GM21526 (cell line): ENCODE measurements around the gene CDK14.
"Not testable (repeated sequence)": the region's sequence is repeated elsewhere in the genome, so short reads cannot be mapped to it uniquely, and the experiment has no call there.

Experiments used
- ATAC-seq: cut with Tn5 transposase; IDR thresholded peaks from one replicate; pipeline ENCODE4 v1.9.1; 2021; ENCODE audit warnings: moderate library complexity; ENCODE audit not compliant: unreplicated experiment, low FRiP score

CDK14 gene

DNA sequence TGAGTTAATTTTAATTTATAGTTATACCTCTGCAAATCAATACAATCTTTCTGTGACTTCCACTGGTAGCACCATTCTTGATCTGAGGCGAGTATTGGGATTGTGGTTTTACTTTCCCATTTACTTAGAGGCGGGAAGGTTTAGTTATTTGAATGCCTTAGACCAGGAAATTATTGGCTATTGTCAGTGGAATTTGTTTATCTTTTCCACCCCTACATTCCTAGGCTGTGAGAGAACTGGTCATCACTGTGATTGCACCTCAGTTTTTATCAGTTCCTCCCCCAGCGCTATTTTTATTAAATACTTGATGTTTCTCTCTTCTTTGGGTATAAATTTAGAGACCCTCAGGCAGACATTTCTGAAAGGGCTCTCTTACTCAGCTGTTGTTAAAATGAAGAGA is 29.9 kb downstream of the CDK14 start:
- ATAC-seq: no peak

DNA sequence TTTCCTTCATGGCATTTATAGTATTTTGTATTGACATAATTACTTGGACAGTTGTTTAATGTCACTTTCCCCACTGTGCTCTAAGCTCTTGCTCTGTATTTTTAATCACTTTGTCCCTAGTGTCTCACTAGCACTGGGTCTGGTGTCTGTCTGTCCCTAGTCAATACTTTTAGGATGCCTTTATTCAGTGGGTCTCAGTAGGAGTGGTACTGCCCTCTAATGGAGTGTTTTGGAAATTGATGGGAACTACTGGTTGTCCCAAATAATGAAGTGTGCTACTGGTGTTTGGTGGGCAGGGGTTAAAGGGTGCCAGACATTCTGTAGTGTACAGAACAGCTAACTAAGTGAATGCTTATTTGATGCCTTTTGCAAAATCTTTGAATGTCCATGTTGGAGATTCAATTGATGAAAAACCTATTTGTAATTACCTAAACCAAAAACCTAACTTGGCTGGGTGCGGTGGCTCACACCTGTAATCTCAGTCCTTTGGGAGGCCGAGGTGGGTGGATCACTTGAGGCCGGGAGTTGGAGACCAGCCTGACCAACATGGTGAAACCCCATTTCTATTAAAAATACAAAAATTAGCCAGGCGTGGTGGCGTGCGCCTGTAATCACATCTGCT is 33.3 kb downstream of the CDK14 start:
- ATAC-seq: peak; percentile 90

DNA sequence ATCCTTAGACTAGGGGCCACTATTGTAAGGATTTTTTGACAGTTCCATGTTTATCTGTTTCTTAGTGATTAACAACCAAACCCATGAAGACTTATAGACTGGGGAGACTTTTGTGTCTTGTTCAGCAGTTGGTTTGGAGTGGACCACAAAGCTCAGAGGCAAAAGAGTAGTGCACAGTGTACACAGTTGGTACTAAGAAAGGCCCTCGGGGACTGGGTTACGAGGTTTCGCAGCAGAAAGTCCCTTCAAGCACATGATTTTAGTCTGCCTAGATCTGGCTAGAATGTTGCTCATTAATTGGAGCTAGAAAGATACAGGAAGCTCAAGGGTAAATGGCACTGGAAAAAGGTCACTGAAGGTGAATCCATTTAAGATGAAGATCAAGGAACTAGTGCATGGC is 35.4 kb downstream of the CDK14 start:
- ATAC-seq: no peak

DNA sequence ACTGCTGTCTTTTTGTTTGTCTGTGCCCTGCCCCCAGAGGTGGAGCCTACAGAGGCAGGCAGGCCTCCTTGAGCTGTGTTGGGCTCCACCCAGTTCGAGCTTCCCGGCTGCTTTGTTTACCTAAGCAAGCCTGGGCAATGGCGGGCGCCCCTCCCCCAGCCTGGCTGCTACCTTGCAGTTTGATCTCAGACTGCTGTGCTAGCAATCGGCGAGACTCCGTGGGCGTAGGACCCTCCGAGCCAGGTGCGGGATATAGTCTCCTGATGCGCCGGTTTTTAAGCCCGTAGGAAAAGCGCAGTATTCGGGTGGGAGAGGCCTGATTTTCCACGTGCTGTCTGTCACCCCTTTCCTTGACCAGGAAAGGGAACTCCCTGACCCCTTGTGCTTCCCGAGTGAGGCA is 43.6 kb downstream of the CDK14 start:
- ATAC-seq: not testable (repeated sequence)

DNA sequence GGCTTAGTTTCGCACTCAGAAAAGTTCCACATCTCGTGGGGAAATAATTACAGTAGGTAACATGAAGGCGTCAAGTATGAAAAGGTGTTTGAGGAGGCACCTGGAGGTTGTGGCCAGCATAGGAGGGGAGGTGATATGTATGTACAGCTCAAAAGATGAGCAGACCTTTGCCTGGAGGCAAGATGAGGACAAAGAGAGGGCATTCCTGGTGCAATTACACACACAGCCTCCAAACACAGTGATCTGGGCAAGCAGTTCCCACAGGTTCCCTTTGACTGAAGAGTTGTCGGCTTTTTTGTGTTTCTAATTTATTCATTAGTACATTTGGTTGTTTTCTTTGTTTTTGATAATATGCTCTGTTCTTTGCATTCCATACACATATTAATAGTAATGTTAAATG is 46.9 kb downstream of the CDK14 start:
- ATAC-seq: no peak

DNA sequence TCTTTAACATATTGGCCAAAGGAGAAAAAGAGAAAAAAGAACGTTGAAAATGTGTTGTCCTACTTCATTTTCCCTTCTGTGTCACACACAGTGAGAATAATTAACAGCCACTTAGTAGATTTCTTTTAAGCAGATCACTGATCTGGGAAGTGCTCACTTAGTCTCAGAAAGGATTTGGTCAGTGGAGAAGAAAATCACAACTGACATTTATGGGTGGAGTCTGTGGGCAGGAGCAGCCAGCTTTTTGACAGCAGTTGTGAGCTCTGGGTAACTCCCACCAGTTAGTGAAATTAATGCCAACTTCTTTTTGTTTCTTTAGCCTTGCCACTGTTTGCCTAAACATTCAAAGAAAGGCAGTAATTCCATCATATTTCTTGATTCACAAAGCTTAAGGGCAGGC is 49.7 kb downstream of the CDK14 start:
- ATAC-seq: no peak

DNA sequence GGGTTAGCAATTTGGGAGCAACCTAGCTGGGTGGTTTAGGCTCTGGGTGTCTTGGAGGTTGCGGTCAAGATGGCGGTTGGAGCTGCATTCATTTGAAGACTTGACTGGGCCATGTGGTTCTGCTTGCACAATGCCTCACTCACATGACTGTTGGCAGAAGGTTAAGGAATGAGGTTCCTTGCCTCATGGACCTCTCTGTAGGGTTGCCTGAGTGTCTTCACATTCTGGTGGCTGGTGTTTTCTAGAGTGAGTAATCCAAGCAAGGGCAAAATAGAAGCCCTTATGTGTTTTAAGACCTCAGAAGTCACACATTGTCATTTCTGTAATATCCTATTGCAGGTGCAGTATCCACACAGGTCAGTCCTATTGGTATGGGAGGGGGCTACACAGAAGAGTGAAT is 52.0 kb downstream of the CDK14 start:
- no peak for ATAC-seq

DNA sequence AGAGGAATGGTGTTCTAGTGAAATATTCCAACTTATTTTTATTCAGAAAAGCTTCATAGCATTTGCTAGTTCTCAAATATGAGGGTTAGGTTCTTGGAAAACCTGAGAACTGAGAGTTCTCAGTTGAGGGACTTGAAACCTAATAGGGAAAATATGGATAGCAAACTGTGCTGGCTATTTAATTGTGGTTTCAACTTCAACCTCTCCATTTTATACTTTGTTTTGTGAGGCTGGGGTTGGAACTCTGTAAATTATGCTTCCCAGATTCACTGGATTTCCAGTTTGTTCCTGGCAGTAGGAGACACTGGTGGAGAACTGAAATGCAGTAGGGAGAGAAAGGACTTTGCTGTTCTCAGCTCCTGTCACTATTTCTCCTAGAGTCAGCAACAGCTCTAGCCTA is 52.7 kb downstream of the CDK14 start:
- no peak for ATAC-seq

DNA sequence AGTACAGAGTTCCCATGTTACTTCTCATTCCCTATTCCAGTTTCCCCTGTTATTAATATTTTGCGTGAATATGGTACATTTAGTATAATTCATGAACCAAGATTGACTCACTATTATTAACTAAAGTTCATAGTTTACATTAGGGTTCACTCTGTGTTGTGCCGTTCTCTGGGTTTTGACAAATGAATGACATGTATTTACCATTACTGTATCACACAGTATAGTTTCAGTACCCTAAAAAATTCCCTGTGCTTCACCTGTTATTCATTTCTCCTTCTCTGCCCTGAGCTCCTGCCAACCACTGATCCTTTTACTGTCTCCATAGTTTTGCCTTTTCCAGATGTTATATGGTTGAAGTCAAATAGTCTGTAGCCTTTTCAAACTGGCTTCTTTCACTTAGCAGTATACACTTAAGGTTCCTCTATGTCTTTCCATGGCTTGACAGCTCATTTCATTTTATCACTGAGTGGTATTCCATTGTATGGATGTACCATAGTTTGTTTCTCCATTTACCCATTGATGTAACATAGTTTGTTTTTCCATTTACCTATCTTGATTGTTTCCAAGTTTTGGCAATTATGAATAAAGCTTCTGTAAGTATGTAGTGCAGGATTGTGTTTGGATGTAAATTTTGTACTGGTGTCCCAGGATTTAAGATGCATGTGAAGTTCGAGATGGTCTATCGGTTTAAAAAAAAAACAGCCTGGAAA is 58.8 kb downstream of the CDK14 start:
- ATAC-seq: no peak

DNA sequence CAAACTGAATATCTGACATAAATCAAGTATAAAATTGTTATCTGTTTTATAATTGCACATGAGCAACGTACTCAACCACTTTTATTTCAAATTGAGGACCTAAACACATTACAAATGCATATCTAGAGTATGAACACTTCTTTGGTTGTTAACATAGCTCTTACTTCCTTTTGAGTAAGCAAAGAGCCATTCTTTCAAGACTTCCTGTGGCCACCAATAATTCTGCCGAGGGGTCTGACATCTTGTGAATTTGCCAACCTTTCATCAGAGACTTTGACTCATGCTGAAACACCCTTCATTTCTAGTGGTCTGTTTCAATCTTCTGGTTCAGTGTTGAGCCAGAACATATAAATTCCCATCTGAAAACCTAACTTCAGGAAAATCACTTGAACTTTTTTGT is 59.4 kb downstream of the CDK14 start:
- no peak for ATAC-seq

DNA sequence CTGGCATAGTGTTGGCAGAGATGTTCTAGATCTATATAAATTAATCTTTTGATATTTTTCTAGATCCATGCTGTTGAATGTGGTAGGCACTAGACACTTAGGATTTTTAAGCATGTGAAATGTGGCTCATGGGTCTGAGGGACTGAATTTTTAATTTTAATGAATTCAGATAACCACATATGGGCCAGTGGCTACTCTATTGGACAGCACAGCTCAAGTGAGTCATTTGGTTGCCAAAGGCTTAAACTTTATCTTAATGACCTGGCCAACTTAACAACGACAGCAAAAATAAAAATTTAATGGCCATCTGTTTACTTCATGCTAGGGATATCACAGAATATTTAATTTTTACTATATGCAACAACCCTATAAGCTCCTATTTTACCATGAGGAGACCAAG is 61.4 kb downstream of the CDK14 start:
- ATAC-seq: no peak

DNA sequence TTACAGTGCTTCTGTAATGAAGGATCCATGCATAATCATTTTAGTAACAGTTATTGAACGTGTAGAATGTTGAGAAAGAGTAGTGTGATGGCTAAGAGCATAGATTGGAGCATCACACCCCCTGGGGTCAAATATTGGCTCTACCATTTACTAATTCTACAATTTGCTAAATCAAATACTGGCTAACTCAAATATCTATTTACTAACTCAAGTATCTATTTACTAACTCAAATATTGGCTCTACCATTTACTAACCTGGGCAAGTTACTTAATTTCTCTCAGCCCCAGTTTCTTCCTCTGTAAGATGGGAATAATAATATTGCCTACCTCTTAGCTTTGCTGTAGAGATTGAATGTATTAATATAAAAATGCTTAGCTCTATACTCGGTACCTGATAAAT is 64.0 kb downstream of the CDK14 start:
- ATAC-seq: no peak

DNA sequence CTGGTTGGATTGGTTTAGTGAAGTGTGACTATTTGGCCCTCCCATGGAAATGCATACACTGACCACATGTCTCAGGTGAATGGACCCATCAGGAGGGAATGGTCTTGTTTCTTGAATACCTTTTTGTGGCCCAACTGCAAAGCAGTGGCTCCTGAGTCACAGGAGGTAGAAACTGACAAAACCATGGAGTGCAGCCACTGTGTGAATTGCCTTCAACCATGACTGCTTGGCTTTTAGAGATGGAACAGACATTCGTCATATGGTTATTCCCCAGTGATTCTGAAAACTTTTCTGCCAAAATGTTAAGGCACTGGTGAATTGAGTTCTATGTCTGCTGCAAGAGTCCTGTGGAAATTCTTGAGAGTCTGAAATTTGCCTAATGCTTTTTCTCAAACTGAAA is 64.7 kb downstream of the CDK14 start:
- ATAC-seq: no peak

DNA sequence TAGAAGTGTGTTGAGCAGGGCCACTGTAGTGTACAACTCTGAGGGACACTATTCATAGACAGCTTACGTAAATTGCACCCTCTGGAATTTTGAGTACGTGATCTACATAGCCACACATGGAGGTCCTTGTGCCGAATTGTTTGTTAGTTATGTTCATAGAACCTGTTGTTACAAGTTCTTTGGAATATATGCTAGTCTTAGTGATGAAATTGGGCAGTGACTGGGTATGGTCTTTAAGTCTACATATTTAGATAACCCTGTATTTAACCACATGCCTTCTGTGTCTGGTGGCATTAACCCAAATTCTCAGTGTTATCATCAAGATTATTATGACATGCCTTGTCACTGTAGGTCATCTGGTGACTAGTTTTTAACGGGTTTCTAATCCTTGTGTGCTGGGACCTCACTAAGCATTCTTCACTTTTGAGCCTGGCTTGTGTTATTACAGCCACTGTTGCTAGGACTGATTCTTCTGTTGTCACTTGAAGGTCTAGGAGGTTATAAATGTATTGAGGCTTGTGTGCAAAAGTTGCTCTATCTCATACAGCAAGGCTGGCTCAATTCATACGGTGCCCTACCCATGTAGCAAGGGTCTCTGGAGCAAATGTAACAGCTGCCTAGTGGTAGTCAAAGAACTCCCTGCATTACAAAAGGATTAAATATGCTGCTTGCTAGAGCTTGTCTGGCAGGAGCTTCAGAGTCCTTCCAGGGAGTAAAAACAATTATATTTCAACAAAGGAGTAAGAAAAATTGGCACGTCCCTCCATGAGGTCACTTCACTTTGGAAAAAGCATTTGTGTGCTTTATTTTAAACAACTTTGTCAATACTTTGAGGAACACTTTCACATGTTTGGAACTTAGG is 65.4 kb downstream of the CDK14 start:
- ATAC-seq: no peak

DNA sequence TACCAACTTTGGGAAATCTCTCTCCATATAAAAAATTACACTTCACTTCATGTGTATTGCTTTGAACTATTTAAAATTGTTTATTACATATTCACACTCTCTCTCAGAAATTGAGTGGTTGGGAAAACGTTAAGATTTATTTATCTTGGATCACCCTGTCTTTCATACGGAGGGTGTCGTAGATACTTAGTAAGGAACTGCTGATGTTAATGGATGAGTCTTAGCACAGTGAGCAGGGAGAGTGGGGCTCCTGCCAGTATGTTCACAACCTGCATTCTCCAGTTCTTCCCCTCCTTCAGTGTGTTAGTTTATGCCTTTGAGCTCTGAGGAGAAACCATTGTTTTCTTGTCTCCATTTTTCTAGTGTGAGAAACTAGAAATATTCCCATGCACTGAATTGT is 67.1 kb downstream of the CDK14 start:
- ATAC-seq: no peak

DNA sequence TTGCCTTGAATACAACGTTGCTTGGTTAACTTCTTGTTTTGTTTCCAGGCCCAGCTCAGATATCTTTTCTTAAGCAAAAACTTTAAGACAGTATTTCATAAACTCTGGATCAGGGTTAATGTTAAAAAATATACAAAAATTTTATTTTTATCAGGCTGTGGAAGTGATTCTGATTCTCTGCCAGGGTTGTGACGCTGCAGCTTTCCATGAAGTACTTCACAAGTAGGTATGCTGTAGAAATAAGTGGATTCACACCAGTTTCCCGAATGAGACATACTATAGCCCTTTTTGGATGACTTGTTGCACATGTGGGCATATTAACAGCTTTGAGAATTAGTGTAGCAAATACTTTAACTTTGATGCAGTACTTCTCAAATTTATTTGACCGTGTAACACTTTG is 70.1 kb downstream of the CDK14 start:
- ATAC-seq: no peak

DNA sequence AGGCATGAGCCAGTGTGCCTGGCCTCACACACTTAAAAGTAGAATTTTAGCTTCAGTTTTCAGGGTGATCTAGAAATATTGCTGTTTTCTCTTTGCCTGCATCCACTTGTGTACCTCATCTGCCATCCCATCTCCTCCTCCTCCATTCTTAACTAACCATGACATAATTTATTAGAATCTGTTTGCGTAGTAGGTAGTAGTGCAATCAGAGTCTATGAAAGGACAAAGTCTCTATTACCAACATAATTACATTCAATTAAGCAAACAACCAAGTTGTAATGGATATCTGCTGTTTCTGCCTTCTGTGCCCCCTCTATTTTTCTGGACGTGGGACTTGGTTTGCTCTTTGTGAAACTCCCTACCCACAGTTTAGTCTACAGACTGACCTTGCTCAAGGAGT is 72.9 kb downstream of the CDK14 start:
- ATAC-seq: no peak

DNA sequence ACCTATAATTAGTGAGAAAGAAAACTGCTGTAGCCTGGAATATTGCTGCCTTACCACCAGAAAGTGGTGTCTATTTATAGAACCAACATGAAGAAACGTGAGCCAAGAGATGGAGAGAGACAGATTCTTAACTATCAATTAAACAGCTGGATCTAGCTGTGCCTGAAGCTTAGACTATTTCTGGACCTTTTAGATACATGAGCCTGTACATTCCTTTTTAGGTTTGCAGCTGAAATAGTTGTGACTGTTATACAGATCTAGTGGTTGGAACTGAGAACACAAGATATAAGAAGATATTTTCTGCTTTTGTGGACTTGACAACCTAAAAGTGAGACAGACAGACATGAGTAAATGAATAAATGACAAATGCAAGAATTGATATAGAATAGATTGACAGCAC is 73.4 kb downstream of the CDK14 start:
- ATAC-seq: no peak

DNA sequence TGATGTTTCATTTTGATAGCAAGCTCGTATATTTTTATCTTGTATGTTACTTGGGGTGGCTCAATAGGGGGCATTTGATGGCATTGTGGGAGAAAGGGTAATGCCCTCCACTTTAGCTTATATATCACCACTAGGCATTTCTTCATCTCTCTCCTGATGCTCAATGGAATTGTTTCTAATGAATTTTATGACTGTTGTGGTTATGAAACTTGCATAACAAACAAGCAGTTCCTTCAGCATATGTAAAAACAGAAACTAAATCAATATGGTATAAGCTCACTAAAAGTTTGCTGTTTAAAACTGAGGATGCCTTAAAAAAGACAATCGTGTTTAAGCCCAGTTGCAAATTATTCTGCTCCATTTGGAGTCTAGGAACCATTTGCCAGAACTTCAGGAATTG is 75.5 kb downstream of the CDK14 start:
- no peak for ATAC-seq

DNA sequence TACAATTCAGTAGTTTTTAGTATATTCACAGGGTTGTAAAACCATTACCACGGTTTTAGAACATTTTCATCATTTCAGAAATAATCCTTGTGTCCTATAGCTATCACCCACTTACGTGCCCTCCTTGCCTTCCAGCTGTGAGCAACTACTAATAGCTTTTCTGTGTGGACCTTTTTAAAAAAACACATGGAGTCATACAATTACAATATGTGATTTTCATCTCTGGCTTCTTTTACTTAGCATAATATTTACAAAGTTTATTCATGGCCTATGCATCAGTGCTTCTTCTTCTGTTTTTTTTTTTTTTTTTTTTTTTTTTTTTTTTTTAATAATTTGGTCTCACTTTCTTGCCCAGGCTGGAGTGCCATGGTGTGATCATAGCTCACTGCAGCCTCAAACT is 76.1 kb downstream of the CDK14 start:
- no peak for ATAC-seq

DNA sequence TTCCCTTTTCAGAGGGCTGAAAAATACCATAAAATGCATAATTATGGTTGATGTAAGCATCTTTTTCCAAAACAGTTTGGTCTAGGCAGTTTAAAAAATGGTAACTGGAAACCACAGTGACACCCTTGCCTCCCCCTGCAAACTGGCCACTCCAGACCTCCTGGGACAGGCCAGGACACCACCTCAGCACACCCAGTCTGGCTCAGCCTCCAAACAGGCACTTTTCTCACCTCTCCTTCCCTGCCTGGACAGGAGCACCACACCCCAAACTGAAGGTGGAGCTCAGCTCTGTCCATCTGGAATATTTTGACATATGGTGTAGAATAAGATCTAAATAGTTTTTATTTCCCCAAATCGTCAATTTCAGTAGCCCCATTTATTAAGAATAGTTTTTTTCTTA is 78.5 kb downstream of the CDK14 start:
- ATAC-seq: no peak

DNA sequence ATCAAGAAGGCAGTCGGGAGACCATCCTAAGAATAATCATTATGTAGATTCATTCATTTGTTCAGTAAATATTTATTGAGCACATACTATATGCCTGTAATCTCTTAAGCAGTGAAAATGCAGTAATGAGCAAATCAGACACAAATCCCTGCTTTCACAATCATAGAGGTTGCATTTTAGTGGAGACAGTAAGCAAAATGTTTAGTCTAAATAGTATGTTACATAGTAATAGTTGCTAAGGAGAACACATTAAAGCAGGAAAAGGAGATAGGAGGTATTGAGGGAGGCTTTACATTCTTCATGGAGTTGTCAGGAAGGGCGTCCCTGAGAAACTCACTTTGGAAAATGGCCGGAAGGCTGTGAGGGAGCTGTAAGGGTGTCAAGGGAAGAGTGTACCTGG is 79.9 kb downstream of the CDK14 start:
- no peak for ATAC-seq
